GM21526 (cell line): ENCODE measurements around the gene IL9R.
"Not testable (repeated sequence)": the region's sequence is repeated elsewhere in the genome, so short reads cannot be mapped to it uniquely, and the experiment has no call there.

Experiments used
- ATAC-seq: cut with Tn5 transposase; IDR thresholded peaks from one replicate; pipeline ENCODE4 v1.9.1; 2021; ENCODE audit warnings: moderate library complexity; ENCODE audit not compliant: unreplicated experiment, low FRiP score

IL9R gene

DNA sequence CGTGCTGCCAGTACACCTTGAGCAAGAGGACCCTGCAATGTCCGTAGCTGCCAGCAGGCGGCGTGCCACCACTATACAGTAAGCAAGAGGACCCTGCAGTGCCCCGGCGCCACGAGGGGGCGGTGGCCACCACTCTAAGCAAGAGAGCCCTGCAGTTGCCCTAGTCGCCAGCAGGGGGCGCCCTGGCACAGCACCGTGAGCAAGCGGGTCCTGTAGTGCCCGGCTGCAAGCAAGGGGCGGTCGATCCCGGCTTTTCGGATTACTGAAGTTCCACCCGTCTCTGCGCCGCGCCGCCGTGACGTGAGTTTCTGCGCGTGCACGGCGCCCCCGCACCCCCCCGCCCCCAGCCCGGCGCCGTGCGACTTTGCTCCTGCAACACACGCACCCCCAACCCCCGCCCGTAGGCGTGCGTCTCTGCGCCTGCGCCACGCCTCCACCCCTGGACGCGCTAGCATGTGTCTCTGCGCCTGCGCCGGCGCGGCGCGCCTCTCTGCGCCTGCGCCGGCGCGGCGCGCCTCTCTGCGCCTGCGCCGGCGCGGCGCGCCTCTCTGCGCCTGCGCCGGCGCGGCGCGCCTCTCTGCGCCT lies 31.2 kb downstream of the IL9R start:
- ATAC-seq: not testable (repeated sequence)

DNA sequence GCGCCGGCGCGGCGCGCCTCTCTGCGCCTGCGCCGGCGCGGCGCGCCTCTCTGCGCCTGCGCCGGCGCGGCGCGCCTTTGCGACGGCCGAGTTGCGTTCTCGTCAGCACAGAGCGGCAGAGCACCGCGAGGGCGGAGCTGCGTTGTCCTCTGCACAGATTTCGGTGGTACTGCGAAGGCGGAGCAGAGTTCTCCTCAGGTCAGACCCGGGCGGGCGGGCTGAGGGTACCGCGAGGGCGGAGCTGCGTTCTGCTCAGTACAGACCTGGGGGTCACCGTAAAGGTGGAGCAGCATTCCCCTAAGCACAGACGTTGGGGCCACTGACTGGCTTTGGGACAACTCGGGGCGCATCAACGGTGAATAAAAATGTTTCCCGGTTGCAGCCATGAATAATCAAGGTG lies 31.8 kb downstream of the IL9R start:
- ATAC-seq: not testable (repeated sequence)

DNA sequence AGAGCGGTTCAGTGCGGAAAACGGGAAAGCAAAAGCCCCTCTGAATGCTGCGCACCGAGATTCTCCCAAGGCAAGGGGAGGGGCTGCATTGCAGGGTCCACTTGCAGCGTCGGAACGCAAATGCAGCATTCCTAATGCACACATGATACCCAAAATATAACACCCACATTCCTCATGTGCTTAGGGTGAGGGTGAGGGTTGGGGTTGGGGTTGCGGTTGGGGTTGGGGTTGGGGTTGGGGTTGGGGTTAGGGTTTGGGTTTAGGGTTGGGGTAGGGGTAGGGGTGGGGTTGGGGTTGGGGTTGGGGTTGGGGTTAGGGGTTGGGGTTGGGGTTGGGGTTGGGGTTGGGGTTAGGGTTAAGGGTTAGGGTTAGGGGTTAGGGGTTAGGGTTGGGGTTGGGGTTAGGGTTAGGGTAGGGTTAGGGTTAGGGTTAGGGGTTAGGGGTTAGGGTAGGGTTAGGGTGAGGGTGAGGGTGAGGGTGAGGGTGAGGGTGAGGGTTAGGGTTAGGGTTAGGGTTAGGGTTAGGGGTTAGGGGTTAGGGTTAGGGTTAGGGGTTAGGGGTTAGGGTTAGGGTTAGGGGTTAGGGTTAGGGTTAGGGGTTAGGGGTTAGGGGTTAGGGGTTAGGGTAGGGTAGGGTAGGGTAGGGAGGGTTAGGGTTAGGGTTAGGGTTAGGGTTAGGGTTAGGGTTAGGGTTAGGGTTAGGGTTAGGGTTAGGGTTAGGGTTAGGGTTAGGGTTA lies 32.4 kb downstream of the IL9R start:
- not testable (repeated sequence) for ATAC-seq

DNA sequence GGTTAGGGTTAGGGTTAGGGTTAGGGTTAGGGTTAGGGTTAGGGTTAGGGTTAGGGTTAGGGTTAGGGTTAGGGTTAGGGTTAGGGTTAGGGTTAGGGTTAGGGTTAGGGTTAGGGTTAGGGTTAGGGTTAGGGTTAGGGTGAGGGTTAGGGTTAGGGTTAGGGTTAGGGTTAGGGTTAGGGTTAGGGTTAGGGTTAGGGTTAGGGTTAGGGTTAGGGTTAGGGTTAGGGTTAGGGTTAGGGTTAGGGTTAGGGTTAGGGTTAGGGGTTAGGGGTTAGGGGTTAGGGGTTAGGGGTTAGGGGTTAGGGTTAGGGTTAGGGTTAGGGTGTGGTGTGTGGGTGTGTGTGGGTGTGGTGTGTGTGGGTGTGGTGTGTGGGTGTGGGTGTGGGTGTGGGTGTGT lies 33.0 kb downstream of the IL9R start:
- not testable (repeated sequence) for ATAC-seq
